Bronchial epithelial cell (primary cell): ENCODE results near the gene CA12. TPM values are rescaled to one million over a fixed set of nuclear protein-coding genes. Genes with fewer than 3 reads are reported as not detected.

Experiments used
- DNase-seq: peaks from one replicate; pipeline ENCODE4 v3.0.0-alpha.2; 2010; ENCODE audit warnings: low read depth
- FAIRE-seq: peaks from 2 replicates; lab custom pipeline; 2011; peaks lifted over from hg19 to GRCh38; lab: Jason Lieb, UNC
- H3K27me3 ChIP-seq: 2 replicates; pipeline ENCODE4 v1.5.1; 2011; ENCODE audit warnings: low read length; ENCODE audit not compliant: control insufficient read depth, insufficient read depth
- H3K36me3 ChIP-seq: 2 replicates; pipeline ENCODE4 v1.5.1; 2011; ENCODE audit warnings: low read length; ENCODE audit not compliant: control insufficient read depth, insufficient read depth
- H3K4me3 ChIP-seq: 2 replicates; pipeline ENCODE4 v1.5.1; 2011; ENCODE audit warnings: mild to moderate bottlenecking, low read depth, low read length, control low read depth
- total RNA-seq: library from RNA; depleted of rRNA; stranded (reverse); fragments of >200 nt; gene quantifications from 2 replicates; pipeline ENCODE4 v1.2.1, GENCODE V29; 2014
- TF ChIP-seq, protein P1 (sequence below): IDR thresholded peaks from 2 replicates; pipeline ENCODE4 v1.5.1; 2011; ENCODE audit warnings: mild to moderate bottlenecking, moderate library complexity, low read length, control low read depth, inconsistent platforms; ENCODE audit not compliant: insufficient read depth, severe bottlenecking

CA12 gene
- total RNA-seq, 1 donor from 2014 or later: 44.0 TPM

- no peak for DNase-seq
- TF ChIP-seq, protein P1, sequence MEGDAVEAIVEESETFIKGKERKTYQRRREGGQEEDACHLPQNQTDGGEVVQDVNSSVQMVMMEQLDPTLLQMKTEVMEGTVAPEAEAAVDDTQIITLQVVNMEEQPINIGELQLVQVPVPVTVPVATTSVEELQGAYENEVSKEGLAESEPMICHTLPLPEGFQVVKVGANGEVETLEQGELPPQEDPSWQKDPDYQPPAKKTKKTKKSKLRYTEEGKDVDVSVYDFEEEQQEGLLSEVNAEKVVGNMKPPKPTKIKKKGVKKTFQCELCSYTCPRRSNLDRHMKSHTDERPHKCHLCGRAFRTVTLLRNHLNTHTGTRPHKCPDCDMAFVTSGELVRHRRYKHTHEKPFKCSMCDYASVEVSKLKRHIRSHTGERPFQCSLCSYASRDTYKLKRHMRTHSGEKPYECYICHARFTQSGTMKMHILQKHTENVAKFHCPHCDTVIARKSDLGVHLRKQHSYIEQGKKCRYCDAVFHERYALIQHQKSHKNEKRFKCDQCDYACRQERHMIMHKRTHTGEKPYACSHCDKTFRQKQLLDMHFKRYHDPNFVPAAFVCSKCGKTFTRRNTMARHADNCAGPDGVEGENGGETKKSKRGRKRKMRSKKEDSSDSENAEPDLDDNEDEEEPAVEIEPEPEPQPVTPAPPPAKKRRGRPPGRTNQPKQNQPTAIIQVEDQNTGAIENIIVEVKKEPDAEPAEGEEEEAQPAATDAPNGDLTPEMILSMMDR: no peak
- Histone ChIP-seq H3K27me3 (no peaks in the 10 kb centered on the region), H3K4me3 (no peak overlapping the region), H3K36me3 (peaks cover 9% of the 10 kb centered on the region)
- FAIRE-seq: no peak
These were observed 23.2 kb downstream of the CA12 start for GRCh38 chr15:63358241-63359029.

DNA sequence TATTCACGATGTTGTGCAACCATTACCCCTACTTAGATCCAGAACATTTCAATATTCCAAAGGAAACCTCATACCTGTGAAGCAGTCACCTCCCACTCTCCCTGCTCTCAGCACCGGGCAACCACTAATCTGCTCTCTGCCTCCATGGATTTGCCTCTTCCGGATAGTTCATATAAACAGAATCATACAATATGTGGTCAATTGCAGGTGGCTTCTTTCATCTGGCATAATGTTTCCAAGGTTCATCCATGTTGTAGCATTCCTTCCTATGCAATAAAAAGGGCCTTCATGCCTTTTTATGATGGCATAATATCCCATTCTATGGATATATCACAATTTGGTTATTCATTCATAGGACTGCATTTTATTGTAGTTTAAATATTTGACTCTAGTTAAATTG, 23.9 kb downstream of the CA12 start:
- H3K4me3 ChIP-seq: no peak overlapping the region
- FAIRE-seq (no peak), DNase-seq (no peak)
- no peaks in the 10 kb centered on the region for H3K27me3 ChIP-seq
- TF ChIP-seq, protein P1: no peak
- H3K36me3 ChIP-seq: peaks cover 9% of the 10 kb centered on the region

GRCh38 chr15:63357061-63357460, 24.6 kb downstream of the CA12 start:
- FAIRE-seq: no peak
- TF ChIP-seq, protein P1: no peak
- H3K4me3 ChIP-seq: no peak overlapping the region
- no peaks in the 10 kb centered on the region for H3K27me3 ChIP-seq
- H3K36me3 ChIP-seq: peaks cover 9% of the 10 kb centered on the region
- DNase-seq: no peak

GRCh38 chr15:63354821-63355650, 26.6 kb downstream of the CA12 start:
- FAIRE-seq (peak; percentile 7), DNase-seq (no peak)
- Histone ChIP-seq H3K36me3 (peaks cover 6% of the 10 kb centered on the region), H3K27me3 (no peaks in the 10 kb centered on the region), H3K4me3 (no peak overlapping the region)
- TF ChIP-seq, protein P1: no peak

DNA sequence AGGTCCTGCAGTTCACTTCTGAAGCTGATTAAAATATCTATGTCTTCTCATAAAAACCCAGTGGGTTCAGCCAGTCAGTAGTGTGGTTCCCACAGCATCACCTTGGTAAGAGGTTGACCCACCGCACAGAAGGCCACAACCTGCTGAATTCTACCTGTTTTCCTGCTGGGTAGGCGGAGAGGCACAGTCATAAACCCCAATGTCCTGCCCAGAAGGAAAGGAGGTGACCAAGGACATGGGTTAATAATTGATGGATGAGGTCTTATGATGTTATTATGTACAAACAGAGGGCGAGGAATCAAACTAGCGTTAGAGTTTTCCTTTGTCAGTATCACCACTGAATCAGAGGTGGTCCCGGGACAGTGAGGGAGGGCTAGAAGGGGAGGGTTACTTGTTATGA, 27.8 kb downstream of the CA12 start:
- H3K4me3 ChIP-seq: no peak overlapping the region
- no peak for DNase-seq
- TF ChIP-seq, protein P1: no peak
- H3K27me3 ChIP-seq: no peaks in the 10 kb centered on the region
- peaks cover 6% of the 10 kb centered on the region for H3K36me3 ChIP-seq
- no peak for FAIRE-seq
